ENCODE data around the gene PPFIBP1. TPM values are rescaled to one million over a fixed set of nuclear protein-coding genes. Genes with fewer than 3 reads are reported as not detected.

Gene PPFIBP1
- total RNA-seq, 2 experiments from 2014 or later = 14.9 to 15.6 TPM

DNA sequence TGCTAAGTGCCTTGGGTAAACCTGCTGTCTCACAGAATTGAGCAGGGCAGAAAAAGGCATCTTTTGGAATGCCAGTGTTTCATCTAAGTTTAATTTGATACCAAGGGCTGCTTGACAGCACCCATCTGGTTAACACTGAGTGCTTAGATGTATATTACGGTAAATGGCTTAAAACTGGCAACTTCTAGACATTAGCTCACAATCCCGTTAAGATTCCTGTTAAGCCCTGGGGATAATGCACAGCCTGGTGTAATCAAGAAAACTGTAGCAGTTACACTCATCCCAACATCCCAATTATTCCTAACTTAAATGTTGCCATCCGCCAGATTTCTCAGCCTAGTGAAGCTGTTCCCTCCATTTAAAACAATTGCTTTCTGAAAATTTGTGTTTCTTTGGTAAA lies 29.9 kb downstream of the PPFIBP1 start:
- DNase-seq = no peak
- peaks cover 3% of the 10 kb centered on the region for H3K27me3 Mint-ChIP-seq
- intact Hi-C loops (cut with DNase I, micrococcal nuclease) = no loop called here
- H3K36me3 Mint-ChIP-seq (ENCODE audit: low read depth) = no peaks in the 10 kb centered on the region
- no peaks in the 10 kb centered on the region for H3K9me3 Mint-ChIP-seq (ENCODE audit: low read depth)
- peaks cover 29% of the 10 kb centered on the region for H3K4me1 Mint-ChIP-seq
- ChIA-PET CTCF (no interaction called here), POLR2A (no interaction called here)
- ATAC-seq = no peak
- no peak overlapping the region for H3K4me3 Mint-ChIP-seq
- H3K27ac Mint-ChIP-seq = no peak overlapping the region

DNA sequence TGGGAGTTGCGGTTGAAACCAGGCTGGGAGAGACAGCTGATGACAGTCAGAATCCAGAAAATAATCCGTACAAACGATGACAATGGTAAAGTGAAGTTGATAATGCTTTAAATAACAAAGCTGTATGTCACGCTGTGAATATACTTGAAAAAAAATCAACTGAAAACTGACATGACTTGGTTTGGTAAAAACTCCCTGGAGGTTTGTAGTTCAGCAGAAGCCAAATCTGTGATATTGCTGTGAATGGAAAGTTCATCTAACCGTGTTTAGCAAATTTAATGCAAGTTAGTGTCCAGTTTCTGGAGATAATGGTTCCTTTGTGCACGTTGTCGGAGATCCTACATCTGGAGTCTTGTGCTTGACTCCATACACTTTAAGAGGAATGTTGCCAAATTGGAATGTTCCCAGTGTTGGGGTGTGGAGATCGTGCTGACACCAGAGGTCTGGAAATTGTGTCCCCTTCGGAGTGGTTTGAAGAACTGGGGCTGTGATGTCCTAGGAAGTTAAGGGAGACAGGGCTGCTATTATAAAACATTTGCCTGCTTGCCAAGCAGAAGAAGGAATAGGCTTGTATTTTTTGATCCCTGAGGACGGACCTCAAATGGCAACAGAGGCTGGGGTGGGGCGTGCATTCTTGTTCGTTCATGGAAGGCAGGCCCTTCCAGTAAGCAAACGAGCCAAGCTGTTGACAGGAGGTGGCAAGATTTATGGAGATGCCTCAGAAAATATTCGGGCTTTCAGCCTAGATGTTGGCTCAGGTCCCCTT lies 30.6 kb downstream of the PPFIBP1 start:
- DNase-seq = no peak
- ChIA-PET CTCF (interaction anchor here (0.6 kb wide), 1 partner anchor 60 kb away, joined by 3 read pairs; no protein-coding TSS in a partner anchor), POLR2A (no interaction called here)
- ATAC-seq = no peak
- intact Hi-C loops (cut with DNase I, micrococcal nuclease) = no loop called here
- Mint-ChIP-seq H3K36me3 (ENCODE audit: low read depth) (no peaks in the 10 kb centered on the region), H3K27me3 (peaks cover 3% of the 10 kb centered on the region), H3K27ac (no peak overlapping the region), H3K4me3 (no peak overlapping the region), H3K9me3 (ENCODE audit: low read depth) (no peaks in the 10 kb centered on the region), H3K4me1 (peaks cover 22% of the 10 kb centered on the region)

DNA sequence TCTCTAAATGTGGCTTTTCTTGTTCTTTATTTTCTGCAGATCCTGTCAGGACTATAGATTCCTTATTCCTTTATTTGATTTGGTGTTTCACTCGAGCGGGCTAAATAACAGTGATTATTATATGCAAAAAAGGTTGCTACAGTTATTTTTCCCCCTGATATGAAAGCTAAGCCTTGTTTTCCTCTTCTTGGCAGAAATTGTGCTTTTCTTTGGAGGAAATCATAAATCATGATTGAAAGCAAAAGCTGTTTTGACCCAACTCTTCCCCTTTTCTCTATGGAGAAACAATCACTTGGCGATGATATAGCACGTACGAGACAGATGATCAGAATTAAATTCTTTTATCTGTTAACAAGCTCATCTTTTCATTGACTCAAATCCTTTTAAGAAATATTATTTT lies 31.4 kb downstream of the PPFIBP1 start:
- no peak overlapping the region for H3K4me3 Mint-ChIP-seq
- ChIA-PET POLR2A (interaction anchor here (0.6 kb wide), 1 partner anchor 516 kb away, joined by 3 read pairs; no protein-coding TSS in a partner anchor), CTCF (interaction anchor here (1.4 to 2.4 kb wide), 2 partner anchors 10 to 122 kb away, joined by 3 to 11 read pairs; no protein-coding TSS in a partner anchor)
- peaks cover 19% of the 10 kb centered on the region for H3K4me1 Mint-ChIP-seq
- no peaks in the 10 kb centered on the region for H3K9me3 Mint-ChIP-seq (ENCODE audit: low read depth)
- no peak for ATAC-seq
- no peaks in the 10 kb centered on the region for H3K36me3 Mint-ChIP-seq (ENCODE audit: low read depth)
- intact Hi-C loops (cut with DNase I, micrococcal nuclease) = no loop called here
- no peak for DNase-seq
- H3K27me3 Mint-ChIP-seq = peaks cover 3% of the 10 kb centered on the region
- H3K27ac Mint-ChIP-seq = no peak overlapping the region

DNA sequence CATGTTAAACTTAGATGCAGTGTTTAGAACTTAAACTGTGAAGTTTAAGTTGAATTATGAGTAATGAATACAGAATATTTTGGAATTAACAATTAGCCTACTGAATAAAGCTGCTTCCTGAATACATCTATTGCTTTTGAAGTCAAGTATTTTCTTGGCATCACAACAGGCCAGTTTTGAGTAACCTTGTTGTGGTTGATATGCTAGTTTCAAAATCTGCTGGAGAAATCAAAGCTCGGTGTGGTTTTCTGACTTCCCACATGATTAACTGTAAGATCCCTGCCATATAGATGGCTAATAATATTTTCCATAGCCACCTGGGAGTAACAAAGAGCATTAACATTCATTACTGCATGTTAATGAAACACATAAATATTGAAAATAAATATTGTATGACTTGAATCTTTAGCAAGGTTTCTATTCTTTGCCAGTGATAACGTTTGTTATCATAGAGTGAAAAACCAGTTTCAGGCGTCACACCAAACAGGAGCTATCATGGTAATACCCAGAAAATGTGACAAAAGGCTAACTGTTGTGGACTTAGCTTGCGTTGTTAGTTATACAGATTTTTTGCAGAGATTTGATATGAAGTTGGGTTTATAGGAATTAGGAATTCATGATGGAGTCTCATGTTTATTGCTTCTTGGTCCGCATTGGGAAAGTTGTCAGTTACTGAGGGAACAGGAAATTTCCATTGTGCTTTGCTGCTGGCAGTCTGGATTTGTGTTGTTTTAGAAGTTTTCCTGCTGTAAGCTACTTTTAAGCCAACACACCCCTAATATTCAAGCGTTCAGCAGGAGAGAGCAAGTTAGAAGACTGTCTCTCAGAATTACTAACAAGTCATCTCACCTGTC lies 32.1 kb downstream of the PPFIBP1 start:
- POLR2A ChIA-PET = interaction anchor here (0.6 kb wide), 1 partner anchor 517 kb away, joined by 3 read pairs; no protein-coding TSS in a partner anchor
- Mint-ChIP-seq H3K27me3 (peaks cover 3% of the 10 kb centered on the region), H3K9me3 (ENCODE audit: low read depth) (no peaks in the 10 kb centered on the region), H3K36me3 (ENCODE audit: low read depth) (no peaks in the 10 kb centered on the region), H3K4me1 (peaks cover 19% of the 10 kb centered on the region), H3K4me3 (no peak overlapping the region), H3K27ac (no peak overlapping the region)
- CTCF ChIA-PET = interaction anchor here (0.8 to 2.4 kb wide), 3 partner anchors 9 to 384 kb away, joined by 3 to 11 read pairs (median 3); no protein-coding TSS in a partner anchor
- ATAC-seq (peak; percentile 39), DNase-seq (no peak)
- intact Hi-C loops (cut with DNase I, micrococcal nuclease) = no loop called here

DNA sequence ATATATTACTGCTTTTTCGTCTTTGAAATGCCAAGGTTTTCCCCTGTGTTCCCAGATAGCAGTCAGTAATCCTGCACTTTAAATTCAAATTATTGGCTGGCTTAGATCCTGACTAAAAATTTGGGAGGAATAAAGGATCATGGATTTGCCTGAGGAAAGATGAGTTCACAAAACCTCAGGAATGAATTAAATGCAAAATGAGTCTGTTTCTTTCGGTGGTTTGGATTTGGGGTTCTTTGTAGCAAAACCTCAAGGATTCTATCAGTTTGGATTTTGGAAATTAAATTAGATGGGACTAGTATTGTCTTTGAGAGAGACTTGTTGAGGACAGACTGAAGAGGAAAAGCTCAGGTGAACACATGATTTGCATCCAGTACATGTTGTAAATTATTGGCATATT lies 36.1 kb downstream of the PPFIBP1 start:
- Mint-ChIP-seq H3K27me3 (no peaks in the 10 kb centered on the region), H3K9me3 (ENCODE audit: low read depth) (no peaks in the 10 kb centered on the region), H3K4me1 (peaks cover 22% of the 10 kb centered on the region), H3K4me3 (no peak overlapping the region), H3K27ac (no peak overlapping the region), H3K36me3 (ENCODE audit: low read depth) (no peaks in the 10 kb centered on the region)
- ATAC-seq (no peak), DNase-seq (no peak)
- intact Hi-C loops (cut with DNase I, micrococcal nuclease) = no loop called here
- ChIA-PET CTCF (no interaction called here), POLR2A (no interaction called here)

DNA sequence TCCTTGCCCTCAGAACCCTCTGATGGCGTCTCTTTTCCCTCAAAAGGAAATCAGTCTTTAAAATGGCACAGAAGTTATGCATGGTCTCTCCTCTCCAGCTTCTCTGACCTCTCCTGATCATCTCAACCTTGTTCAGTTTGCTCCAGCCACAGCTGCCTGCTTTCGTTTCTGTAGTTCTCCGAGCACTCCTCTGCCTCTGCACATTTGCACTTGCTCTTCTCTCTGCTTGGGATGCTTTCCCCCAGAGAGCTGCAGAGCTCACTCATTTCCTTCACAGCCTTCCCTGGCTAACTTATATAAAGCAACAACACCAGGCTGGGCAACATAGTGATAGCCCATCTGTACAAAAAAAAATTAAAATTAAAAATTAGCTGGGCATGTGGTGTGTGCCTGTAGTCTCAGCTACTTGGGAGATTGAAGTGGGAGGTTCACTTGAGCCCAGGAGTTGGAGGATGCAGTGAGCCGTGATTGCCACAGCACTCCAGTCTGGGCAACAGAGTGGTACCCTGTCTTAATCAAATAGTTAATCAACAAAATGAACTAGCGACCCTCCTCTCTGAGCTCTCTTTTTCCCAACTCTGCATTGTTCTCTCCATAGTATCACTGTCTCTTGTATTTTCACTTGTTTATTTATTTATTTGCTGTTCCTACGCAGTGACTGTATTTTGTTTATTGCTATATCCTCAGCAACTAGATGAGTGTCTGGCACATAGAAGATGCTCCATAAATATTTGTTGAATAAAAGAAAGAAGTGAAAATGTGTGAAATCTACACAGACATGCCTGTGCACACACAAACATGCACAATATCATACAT lies 37.7 kb downstream of the PPFIBP1 start:
- ChIA-PET CTCF (interaction anchor here (0.6 to 1.2 kb wide), 4 partner anchors 11 to 334 kb away, joined by 3 to 5 read pairs (median 4); no protein-coding TSS in a partner anchor), POLR2A (no interaction called here)
- intact Hi-C loops (cut with DNase I, micrococcal nuclease) = no loop called here

DNA sequence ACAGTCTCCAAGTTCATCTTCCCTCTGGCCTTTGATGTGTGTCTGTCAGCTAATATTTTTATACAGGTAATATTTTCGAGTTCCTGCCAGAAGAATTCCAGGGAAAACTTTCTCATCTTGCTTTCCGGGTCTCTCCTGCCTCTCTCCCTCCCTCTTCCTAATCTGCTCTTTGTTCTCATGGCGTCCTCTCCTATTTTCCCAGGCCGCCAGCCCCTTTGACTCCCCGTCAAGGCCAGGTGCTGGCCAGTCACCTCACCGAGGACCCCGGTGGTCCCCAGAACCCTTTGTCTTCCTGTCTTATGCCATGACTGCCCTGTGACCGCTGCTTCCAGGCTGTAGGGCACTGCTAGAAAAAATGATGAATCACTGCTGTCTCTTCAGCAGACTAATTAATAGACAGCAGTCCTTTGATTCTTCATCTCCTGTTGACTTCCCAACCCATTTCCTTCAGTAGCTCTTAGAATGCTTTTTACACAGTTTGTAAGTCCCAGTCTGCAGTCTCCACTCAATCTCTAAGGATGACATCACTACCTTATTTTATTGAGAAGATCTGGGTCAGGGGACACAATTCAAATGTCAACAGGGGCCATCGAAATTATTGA lies 40.7 kb downstream of the PPFIBP1 start:
- Mint-ChIP-seq H3K9me3 (ENCODE audit: low read depth) (no peaks in the 10 kb centered on the region), H3K4me1 (peaks cover 6% of the 10 kb centered on the region), H3K4me3 (no peak overlapping the region), H3K27me3 (no peaks in the 10 kb centered on the region), H3K36me3 (ENCODE audit: low read depth) (no peaks in the 10 kb centered on the region), H3K27ac (no peak overlapping the region)
- DNase-seq = no peak
- ChIA-PET POLR2A (no interaction called here), CTCF (interaction anchor here (1.2 to 2.3 kb wide), 2 partner anchors 8 to 41 kb away, joined by 3 to 11 read pairs; partner anchors contain the start of gene PPFIBP1)
- no peak for ATAC-seq
- intact Hi-C loops (cut with DNase I, micrococcal nuclease) = no loop called here

More for the DNA sequence above, 37.7 kb downstream of the PPFIBP1 start:
- H3K4me1 Mint-ChIP-seq = peaks cover 7% of the 10 kb centered on the region
- H3K27ac Mint-ChIP-seq = no peak overlapping the region
- no peak overlapping the region for H3K4me3 Mint-ChIP-seq
- no peaks in the 10 kb centered on the region for H3K9me3 Mint-ChIP-seq (ENCODE audit: low read depth)
- no peaks in the 10 kb centered on the region for H3K36me3 Mint-ChIP-seq (ENCODE audit: low read depth)
- H3K27me3 Mint-ChIP-seq = no peaks in the 10 kb centered on the region
- DNase-seq (no peak), ATAC-seq (no peak)

DNA sequence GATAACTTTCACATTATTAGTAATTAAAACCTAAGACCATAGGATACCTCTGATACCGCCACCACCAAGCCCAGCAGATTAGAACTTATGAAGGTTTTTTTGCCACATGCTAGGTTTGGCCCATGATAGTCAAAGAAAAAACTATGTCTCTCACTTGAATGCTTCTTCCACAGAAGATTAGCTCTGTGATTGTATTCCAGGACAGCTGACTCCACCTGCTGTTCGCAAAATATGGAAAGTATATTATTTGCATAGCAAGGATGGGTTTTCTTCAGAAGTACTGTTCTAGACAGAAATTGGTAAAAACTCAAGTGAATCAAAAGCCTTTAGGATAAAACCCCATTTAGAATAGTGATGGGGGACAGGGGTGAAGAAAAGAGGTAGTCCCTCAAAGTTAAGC lies 42.2 kb downstream of the PPFIBP1 start:
- H3K4me3 Mint-ChIP-seq = no peak overlapping the region
- H3K9me3 Mint-ChIP-seq (ENCODE audit: low read depth) = no peaks in the 10 kb centered on the region
- intact Hi-C loops (cut with DNase I, micrococcal nuclease) = no loop called here
- CTCF ChIA-PET = interaction anchor here (0.7 to 2.3 kb wide), 2 partner anchors 10 to 131 kb away, joined by 4 to 11 read pairs; no protein-coding TSS in a partner anchor
- H3K27ac Mint-ChIP-seq = no peak overlapping the region
- no peaks in the 10 kb centered on the region for H3K36me3 Mint-ChIP-seq (ENCODE audit: low read depth)
- no peaks in the 10 kb centered on the region for H3K27me3 Mint-ChIP-seq
- peaks cover 6% of the 10 kb centered on the region for H3K4me1 Mint-ChIP-seq
- ATAC-seq (no peak), DNase-seq (no peak)
- POLR2A ChIA-PET = no interaction called here

DNA sequence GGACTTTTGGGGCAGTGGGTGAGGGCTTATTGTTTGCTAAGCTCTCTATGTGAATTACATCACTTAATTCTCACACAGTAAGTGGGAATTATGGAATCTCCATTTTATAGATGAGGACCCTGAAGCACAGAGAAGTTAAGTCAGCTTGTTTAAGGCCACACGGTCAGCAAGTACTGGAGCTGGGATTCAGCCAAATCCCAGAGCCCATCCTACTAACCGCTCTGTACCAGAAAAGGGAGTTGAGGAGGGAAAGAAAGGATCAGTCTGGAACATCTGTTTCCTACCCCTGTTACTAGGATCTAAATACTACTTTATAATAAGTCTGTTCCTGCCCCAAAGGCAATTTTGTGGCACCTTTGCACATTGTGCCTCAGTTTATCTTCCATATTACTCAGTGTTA lies 42.6 kb downstream of the PPFIBP1 start:
- Mint-ChIP-seq H3K27ac (no peak overlapping the region), H3K4me1 (peaks cover 8% of the 10 kb centered on the region), H3K36me3 (ENCODE audit: low read depth) (no peaks in the 10 kb centered on the region), H3K27me3 (no peaks in the 10 kb centered on the region), H3K9me3 (ENCODE audit: low read depth) (no peaks in the 10 kb centered on the region), H3K4me3 (no peak overlapping the region)
- intact Hi-C loops (cut with DNase I, micrococcal nuclease) = no loop called here
- ATAC-seq (no peak), DNase-seq (no peak)
- ChIA-PET CTCF (interaction anchor here (0.7 kb wide), 1 partner anchor 132 kb away, joined by 4 read pairs; no protein-coding TSS in a partner anchor), POLR2A (no interaction called here)

DNA sequence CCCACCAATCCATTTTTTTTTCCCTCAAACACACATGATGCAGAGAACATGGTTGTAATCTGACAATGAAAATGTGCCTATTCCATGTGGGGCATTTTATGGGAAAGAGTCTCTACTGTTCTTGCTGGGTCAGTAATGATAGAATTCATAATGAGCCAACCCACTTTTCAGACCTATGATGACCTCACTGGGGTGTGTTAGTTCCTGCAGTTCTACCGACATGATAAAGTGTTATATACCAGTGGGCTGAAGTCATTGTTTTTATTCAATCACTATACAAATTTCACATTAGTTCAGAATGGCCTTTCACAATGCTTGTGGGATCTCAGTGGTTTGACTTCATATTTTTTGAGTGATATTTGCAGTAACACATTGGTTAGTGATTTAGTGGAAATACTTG lies 47.5 kb downstream of the PPFIBP1 start:
- Mint-ChIP-seq H3K4me3 (no peak overlapping the region), H3K9me3 (ENCODE audit: low read depth) (no peaks in the 10 kb centered on the region), H3K4me1 (peaks cover 14% of the 10 kb centered on the region), H3K36me3 (ENCODE audit: low read depth) (no peaks in the 10 kb centered on the region), H3K27me3 (no peaks in the 10 kb centered on the region), H3K27ac (no peak overlapping the region)
- POLR2A ChIA-PET = no interaction called here
- ATAC-seq (peak; percentile 33), DNase-seq (no peak)
- CTCF ChIA-PET = no interaction called here
- intact Hi-C loops (cut with DNase I, micrococcal nuclease) = no loop called here

Data from activated CD4-positive, alpha-beta T cell treated with anti-CD3 and anti-CD28 coated beads for 36 hours (primary cell).